Measurements from ENCODE around the gene GRHPR. TPM values are rescaled to one million over a fixed set of nuclear protein-coding genes. Genes with fewer than 3 reads are reported as not detected.
A peak's percentile ranks its signal among the peaks of the same experiment; 100 is the strongest.

Gene GRHPR
- polyA plus RNA-seq, 2 of the 4 experiments (the other 2 are of a cell fraction): 111 to 146 TPM

GRCh38 chr9:37392272-37392671 is 30.2 kb upstream of the GRHPR start:
- ChIA-PET POLR2A (no interaction called here), CTCF (interaction anchor here (0.6 to 3.1 kb wide), 4 partner anchors 10 to 28 kb away, joined by 3 to 8 read pairs (median 6); no protein-coding TSS in a partner anchor)
- no peak overlapping the region for H3K4me3 ChIP-seq
- ATAC-seq (peak in 1 of 2 experiments; percentile 42; a peak in 2 of 6 replicates), FAIRE-seq (no peak), DNase-seq (ENCODE audit: low read depth in 1 of 2, low spot score in 1 of 2) (no peak)
- no peaks in the 10 kb centered on the region for H3K9me3 ChIP-seq
- WGBS (ENCODE audit: missing lambda C conversion rate): 73% methylated on average over 8 of the region's 8 CpGs
- no peak overlapping the region for H3K27ac ChIP-seq
- peak; percentile 57 for TF ChIP-seq USF2 (IDR thresholded peaks at IDR 0.05)
- no peak for TF ChIP-seq TFCP2L1 (CRISPR knock-in tag; IDR thresholded peaks at IDR 0.05)
- H3K4me2 ChIP-seq: no peak overlapping the region
- no peaks in the 10 kb centered on the region for H3K4me1 ChIP-seq

DNA sequence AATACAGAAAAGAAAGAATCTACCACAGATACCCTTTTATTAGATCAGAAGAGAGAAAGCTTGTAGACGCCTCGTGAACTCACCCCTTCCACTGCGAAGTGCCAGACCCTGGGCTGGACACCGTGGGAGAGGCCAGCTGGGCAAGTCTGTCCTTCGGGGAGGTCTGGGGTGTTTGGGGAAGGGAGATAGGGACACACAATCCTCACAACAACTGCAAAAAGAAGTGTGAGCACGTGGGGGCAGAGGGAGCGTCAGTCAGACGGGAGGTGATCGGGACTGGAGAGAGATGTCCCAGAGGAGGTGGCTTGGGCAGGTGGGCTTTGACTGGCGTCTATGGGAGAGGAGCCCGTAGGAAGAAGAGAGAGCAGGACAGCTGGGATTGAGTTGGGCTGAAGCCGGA is 27.3 kb upstream of the GRHPR start:
- POLR2A ChIA-PET: no interaction called here
- Histone ChIP-seq H3K4me3 (no peak overlapping the region), H3K9me3 (no peaks in the 10 kb centered on the region), H3K4me2 (no peak overlapping the region), H3K4me1 (no peaks in the 10 kb centered on the region), H3K27ac (no peak overlapping the region)
- no peak for TF ChIP-seq SREBF2 (IDR thresholded peaks at IDR 0.05)
- TF ChIP-seq ZC3H11A (IDR thresholded peaks at IDR 0.05): no peak
- TF ChIP-seq POLR2A (IDR thresholded peaks at IDR 0.05; ENCODE audit: low read length): no peak
- no peak for TF ChIP-seq HOXA7 (CRISPR knock-in tag; IDR thresholded peaks at IDR 0.05)
- no peak for TF ChIP-seq ZFP36 (IDR thresholded peaks at IDR 0.05; ENCODE audit: borderline replicate concordance, partially characterized antibody)
- no peak for TF ChIP-seq ESRRA (IDR thresholded peaks at IDR 0.05; ENCODE audit: borderline replicate concordance, low read length)
- no peak for TF ChIP-seq BHLHE40 (IDR thresholded peaks at IDR 0.05; ENCODE audit: low read depth, low read length)
- no peak for TF ChIP-seq KDM1A (IDR thresholded peaks at IDR 0.05; ENCODE audit: low read depth)
- TF ChIP-seq SMC3 (IDR thresholded peaks at IDR 0.05): no peak
- no peak for TF ChIP-seq RNF2 (IDR thresholded peaks at IDR 0.05; ENCODE audit: borderline replicate concordance, low read depth)
- no peak for TF ChIP-seq RFX5 (IDR thresholded peaks at IDR 0.05)
- TF ChIP-seq BCL3 (IDR thresholded peaks at IDR 0.05): no peak
- TF ChIP-seq HES2 (IDR thresholded peaks at IDR 0.05): no peak
- no peak for TF ChIP-seq GATA3 (IDR thresholded peaks at IDR 0.05; ENCODE audit: borderline replicate concordance)
- TF ChIP-seq USF2 (IDR thresholded peaks at IDR 0.05): no peak
- no peak for TF ChIP-seq FOSL2 (IDR thresholded peaks at IDR 0.05)
- TF ChIP-seq FOSL2 (CRISPR knock-in tag; IDR thresholded peaks at IDR 0.05): no peak
- TF ChIP-seq CBX2 (IDR thresholded peaks at IDR 0.05; ENCODE audit: borderline replicate concordance, low read depth): no peak
- no peak for TF ChIP-seq HOXB13 (CRISPR knock-in tag; IDR thresholded peaks at IDR 0.05; ENCODE audit: low read depth)
- no peak for DNase-seq (ENCODE audit: low read depth in 1 of 2, low spot score in 1 of 2)
- no peak for FAIRE-seq
- ATAC-seq: 0 out of 6 replicates have a peak, but pooled peaks of 1 of the 2 experiments have one; percentile 21
- CTCF ChIA-PET: interaction anchor here (1.7 to 2.3 kb wide), 4 partner anchors 11 to 20 kb away, joined by 4 to 11 read pairs (median 9); no protein-coding TSS in a partner anchor
- WGBS (ENCODE audit: missing lambda C conversion rate): 51% methylated on average over 12 of the region's 12 CpGs

GRCh38 chr9:37395663-37396062 is 26.8 kb upstream of the GRHPR start:
- 65% methylated on average over 8 of the region's 8 CpGs for WGBS (ENCODE audit: missing lambda C conversion rate)
- CTCF ChIA-PET: interaction anchor here (1.7 to 2.3 kb wide), 4 partner anchors 11 to 19 kb away, joined by 4 to 11 read pairs (median 9); no protein-coding TSS in a partner anchor
- no peak overlapping the region for H3K4me3 ChIP-seq
- POLR2A ChIA-PET: no interaction called here
- H3K9me3 ChIP-seq: no peaks in the 10 kb centered on the region
- no peak overlapping the region for H3K4me2 ChIP-seq
- ATAC-seq (no peak), DNase-seq (ENCODE audit: low read depth in 1 of 2, low spot score in 1 of 2) (no peak), FAIRE-seq (no peak)
- no peaks in the 10 kb centered on the region for H3K4me1 ChIP-seq
- no peak overlapping the region for H3K27ac ChIP-seq
- TF ChIP-seq ATOH8 (CRISPR knock-in tag; IDR thresholded peaks at IDR 0.05; ENCODE audit: low read depth): no peak
- no peak for TF ChIP-seq PBX3 (IDR thresholded peaks at IDR 0.05)
- no peak for TF ChIP-seq RFX5 (IDR thresholded peaks at IDR 0.05)
- TF ChIP-seq KDM5A (IDR thresholded peaks at IDR 0.05): no peak
- no peak for TF ChIP-seq TFCP2L1 (CRISPR knock-in tag; IDR thresholded peaks at IDR 0.05)
- TF ChIP-seq, protein P1, sequence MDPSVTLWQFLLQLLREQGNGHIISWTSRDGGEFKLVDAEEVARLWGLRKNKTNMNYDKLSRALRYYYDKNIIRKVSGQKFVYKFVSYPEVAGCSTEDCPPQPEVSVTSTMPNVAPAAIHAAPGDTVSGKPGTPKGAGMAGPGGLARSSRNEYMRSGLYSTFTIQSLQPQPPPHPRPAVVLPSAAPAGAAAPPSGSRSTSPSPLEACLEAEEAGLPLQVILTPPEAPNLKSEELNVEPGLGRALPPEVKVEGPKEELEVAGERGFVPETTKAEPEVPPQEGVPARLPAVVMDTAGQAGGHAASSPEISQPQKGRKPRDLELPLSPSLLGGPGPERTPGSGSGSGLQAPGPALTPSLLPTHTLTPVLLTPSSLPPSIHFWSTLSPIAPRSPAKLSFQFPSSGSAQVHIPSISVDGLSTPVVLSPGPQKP (IDR thresholded peaks at IDR 0.05; ENCODE audit: low read depth, low read length): no peak
- no peak for TF ChIP-seq E2F6 (IDR thresholded peaks at IDR 0.05; ENCODE audit: borderline replicate concordance, low read depth)

All from A549 (cell line).